GM21526 (cell line): ENCODE data around the gene CST7.
"Not testable (repeated sequence)": the region's sequence is repeated elsewhere in the genome, so short reads cannot be mapped to it uniquely, and the experiment has no call there.

Experiments used
- ATAC-seq: cut with Tn5 transposase; IDR thresholded peaks from one replicate; pipeline ENCODE4 v1.9.1; 2021; ENCODE audit warnings: moderate library complexity; ENCODE audit not compliant: unreplicated experiment, low FRiP score

The CST7 gene, protein sequence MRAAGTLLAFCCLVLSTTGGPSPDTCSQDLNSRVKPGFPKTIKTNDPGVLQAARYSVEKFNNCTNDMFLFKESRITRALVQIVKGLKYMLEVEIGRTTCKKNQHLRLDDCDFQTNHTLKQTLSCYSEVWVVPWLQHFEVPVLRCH

DNA sequence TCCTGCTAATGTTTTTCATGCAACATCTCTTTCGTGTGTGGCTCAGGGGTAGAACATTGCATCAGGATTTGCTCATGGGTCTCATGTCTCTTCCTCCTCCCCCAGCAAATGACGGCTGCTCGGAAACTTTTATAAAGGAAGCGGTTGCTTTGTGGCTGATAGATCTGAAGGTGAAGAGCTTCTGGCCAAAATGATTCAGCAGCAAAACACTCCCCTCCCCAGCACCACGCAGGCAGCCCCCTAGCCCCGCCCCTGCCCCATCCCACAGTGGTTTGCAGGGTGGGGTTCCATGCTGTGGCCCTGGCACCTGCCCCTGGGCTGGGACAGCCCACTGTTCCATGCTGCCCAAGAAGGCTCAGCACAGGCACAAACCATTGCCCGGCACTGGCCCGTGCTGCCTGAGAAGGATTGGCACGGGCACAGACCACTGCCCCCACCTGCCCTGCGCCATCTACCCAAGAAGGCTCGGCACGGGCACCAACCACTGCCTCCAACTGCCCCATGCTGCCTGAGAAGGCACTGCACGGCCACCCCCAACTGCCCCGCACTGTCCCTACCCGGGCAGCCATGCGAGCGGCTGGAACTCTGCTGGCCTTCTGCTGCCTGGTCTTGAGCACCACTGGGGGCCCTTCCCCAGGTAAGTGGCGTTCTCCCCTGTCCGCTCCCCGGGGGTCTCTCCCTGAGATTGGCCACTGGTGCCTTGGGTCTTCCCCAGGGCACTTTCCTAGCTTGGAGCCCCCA is at the start of gene CST7:
Gene CST7, plus strand, starts transcription at position 331 of the 741 bp plus-strand sequence. Its CDS starts 237 bp downstream, at position 568.
- ATAC-seq, result no peak

DNA sequence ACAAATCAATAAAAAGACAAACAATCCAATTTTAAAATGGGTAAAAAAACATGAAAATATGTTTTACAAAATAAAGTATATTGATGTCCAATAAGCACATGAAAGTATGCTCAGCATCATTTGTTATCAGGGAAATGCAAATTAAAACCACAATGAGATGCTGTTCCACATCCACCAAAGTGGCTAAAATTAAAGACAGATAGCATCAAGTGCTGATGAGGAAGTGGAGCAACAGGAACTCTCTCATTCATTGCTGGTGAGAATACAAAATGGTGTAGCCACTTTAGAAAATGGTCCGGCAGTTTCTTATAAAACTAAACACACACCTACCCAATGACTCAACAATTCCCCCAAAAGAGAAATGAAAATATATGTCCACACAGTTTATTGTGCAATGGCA is 42.3 kb upstream of the CST7 start:
- ATAC-seq, result no peak

DNA sequence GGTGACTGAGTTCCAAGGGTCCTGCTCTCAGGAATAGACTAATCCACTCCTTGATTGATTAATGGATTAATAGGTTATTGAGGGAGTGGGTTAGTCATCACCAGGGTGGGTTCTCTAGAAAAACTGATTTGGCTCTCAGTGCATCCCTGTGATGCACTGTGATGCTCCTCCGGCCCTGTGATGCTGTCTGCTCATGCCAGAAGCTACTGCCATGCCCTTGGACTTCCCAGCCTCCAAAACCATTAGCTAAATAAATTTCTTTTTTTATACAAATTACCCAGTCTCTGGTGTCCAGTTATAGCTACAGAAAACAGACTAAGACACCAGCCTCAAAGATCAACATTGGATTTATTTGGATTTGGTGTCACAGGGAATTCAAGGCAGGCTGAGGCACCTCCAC is 40.4 kb upstream of the CST7 start:
- ATAC-seq, result no peak

DNA sequence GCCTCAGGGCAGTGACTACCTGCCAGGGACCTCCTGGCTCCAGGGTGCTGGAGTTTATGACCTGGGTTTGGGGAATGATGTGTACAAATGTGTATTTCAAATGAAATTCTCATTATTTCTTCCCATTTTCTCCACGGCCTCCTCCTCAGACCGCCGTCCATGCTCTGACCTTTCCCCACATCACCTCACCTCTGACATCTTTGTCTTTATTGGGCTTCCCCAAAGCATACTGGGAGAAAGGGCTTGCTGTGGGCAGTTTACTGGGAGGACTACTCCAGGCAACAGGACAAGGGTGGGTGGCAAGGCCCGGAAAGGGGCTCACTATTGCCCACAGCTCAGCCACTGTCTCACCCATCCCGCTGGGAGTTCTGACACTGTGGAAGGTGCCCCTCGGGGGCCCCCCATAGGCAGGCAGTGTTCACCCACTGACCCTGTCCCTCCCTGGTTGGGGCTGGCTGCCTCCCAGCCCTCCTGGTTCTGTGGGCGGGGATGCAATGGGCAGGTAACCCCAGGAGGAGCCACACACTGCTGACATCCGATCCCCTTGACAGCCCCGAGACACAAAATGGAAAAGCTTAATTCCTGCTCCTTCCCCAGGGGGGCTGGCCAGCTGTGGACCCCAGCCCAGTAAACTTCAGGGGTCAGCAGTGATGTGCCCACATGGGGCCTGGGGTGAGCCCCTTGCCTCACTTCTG is 39.8 kb upstream of the CST7 start:
- no peak for ATAC-seq

DNA sequence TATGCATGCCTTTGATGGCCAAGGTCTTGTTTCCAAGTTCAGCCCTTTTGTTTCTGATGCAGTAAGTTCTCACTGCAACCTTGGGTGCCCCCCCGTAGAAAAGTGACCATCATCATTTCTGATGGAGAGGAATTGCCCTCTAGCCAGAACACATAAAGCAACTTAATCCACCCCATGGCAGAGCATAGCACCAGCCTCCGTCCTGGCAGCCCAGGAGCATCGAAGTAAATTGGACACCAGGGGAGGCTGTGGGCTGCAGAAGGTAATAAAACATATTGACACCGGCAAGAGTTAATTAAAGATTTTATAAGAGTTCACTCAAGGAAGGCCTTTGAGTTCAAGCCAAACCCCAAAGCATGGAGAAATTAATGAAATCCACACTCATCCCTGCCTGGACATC is 39.2 kb upstream of the CST7 start:
- no peak for ATAC-seq

DNA sequence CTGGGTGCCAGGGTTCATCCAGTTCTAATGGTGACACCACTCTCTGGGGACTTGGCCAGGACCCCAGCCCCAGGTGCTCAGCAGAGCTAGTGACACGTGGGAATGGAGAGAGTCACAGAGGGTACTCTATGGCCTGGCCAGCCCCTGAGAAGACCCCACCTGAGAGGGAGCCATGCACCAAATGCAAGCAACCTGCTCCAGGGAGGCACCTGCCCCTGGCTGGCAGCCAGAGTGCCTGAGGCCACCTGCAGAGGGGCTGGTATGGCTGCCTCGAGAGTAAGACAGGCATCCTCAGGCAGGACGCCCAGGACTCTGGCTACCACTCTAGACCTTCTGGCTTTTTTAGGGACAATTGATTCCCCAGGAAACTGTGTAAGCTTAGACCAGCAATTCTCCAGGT is 38.6 kb upstream of the CST7 start:
- ATAC-seq, result no peak

DNA sequence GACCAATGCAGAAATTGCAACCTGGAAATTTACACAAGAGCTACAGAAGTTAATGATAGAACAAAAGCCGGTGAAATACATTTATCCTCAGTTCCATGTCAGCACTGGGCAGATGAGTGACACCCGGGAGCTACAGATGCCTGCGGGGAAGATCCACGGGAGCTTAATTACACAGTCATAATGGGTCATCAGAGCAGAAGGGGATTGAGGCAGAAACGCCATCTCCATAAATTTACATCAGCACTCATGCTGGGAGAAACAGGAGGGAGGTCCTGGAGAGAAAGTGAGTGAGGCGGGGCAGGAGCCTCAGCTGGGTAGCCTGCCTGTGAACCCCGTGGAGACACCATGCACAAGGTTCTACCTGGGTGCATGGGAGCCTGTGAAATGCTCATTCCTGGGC is 37.6 kb upstream of the CST7 start:
- ATAC-seq, result no peak

DNA sequence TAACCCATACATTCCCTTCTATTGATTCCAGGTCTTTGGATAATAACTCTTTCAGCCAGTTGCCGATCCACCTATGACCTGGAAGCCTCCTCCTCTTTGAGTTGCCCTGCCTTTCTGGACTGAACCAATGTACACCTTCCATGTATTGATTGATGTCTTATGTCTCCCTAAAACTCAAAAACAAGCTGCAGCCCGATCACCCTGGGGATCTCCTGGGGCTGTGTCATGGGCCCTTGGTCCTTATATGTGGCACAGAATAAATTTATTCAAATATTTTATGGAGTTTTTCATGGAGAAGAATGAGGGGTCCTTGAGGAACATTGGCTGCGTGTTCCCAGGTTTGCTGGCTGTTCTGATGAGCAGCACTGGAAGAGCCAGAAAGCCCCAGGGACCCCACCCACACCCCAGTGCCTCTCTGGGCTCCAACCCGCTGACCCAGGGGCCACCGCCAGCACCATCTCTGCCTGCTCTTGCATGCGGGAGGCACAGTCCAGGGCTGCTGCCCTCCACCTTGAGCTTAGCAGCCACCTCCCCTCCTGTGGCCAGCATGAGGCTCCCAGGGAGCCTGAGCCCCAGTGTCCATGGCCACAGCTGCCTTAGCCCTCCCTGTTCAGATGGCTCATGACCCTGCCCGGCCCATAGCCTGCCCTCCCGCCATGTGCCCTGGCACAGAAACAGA is 36.5 kb upstream of the CST7 start:
- no peak for ATAC-seq

DNA sequence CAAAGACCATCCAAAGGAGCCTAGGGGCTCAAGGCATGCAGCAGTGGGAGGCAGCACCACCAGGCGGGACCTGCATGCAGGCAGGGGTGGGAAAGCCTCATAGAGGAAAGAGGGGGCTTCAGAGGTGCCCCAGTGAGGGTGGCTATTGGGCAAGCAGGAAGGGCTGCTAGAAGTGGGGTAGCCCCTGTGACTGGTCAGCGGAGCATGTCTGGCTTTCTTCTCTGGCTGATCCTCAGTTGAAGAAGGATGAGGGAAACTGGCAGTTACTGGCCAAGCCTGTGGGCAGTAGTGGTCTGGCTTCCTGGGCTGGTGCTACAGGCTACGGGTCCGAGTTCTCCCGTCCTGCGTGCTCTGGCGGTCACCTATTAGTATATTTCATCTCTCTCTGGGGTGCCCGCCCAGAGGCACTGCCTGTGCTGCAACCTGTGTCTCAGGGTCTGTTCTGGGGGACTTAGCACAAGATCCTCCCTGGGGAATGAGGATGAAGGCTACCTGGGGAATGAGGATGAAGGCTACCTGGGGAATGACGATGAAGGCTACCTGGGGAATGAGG is 35.9 kb upstream of the CST7 start:
- no peak for ATAC-seq

DNA sequence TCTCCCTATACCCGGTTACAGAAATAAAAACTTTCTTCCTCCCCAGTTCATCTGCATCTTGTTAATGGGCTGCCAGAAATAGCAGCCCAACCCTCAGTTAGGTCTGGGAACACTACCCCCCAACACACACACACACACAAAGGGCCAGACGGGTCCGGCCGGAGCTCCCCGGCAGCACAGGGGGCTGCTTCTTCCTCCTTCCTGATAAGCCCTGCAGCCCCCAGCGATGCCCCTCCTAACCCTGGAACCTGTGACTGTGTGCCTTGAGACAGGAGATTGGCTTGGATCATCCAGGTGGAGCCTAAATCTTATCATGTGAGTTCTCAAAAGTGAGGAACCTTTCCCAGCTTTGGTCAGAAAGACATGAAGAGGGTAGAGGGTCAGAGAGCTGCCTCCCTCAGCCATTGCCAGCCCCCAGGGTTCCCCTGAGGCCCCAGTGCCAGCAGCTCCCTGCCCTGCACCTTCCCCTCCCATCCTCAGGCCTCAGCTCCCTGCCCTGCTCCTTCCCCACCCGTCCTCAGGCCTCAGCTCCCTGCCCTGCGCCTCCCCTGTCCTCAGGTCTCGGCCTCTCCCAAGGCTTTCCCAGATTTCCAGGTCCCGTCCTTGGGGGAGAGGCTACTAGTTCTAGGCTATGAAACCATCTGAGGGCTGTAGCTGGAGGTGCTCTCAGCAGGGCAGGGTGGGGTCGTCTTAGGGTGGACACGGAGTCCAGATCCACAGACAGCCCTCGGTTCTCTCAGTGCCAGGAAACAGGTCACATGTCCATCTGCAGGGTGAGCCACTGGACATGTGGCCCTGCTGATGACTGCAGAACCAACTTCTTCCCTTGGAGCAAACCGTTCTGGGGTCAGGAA is 34.5 kb upstream of the CST7 start:
- ATAC-seq, result no peak

DNA sequence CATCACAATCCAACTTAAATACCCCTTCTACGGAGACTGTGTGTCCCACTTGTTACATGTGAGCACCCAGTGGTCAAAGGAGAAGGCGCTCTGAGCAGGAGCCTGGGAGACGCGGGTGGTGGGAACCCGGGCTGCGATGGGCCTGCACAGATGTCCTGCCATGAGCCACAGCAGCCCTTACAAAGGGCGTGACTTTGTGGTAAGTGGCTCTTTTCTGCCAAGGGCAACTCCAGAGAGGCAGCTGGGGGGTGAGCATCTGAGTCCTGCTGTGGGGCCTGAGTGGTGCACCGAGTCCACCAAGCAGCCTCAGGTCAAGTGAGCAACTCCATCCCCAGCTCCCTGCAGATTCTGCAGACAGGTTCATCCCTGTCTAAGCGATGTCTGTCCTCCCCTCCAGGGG is 33.6 kb upstream of the CST7 start:
- ATAC-seq, result no peak

DNA sequence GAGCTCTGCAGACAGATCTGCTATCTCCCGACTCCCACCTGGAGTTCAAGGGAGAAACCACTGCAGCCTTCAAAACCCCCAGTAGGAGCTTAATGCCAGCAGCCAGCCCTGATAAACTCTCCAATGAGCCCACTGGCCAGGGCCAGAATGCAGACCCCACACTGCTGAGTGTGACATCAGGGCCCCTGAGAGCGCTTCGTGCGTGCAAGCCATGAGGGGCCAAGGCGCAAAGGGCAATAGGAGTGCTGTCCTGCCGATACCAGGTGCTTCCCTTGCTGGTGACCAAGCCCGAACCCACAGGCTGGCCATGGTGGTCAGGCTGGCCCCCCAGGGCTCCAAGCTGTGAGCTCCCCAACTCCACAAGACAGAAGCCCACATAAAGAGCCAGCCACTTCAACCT is 33.2 kb upstream of the CST7 start:
- no peak for ATAC-seq

DNA sequence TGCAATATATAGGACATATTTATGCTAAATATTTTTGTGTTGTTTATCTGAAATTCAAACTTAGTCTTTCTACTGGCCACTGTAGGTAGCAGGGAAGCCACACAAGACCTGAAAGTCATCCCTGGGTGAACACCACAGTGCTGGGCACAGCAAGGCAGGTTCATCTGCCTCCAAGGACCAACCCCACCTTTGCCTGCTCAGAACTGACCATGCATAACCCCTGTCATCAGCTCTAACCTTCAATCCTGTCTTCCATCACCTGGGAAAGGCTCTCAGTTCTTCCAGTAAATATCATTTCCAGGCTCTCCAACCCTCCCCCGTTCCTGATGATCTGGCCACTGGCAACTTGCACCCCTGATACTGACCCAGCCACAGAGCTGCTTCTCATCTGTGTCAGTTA is 32.7 kb upstream of the CST7 start:
- no peak for ATAC-seq

DNA sequence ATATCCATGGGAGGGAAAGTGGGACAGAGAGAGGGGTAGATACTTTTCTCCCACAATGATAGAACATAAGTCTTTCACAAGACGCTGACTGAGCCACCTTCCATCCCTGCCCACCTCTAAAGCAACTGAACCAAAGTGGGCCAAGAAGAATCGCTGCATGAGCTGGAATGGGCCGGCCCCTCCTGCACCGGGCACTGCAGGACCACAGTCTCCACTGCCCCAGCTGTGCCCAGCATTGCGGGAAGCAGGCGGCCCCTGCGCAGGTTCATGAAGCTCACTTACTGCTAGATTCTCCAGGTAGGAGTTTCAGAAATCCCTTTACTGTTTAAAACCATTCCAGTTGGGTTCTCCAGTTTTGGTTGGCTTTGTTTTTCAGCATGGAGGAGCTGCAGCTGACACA is 32.0 kb upstream of the CST7 start:
- no peak for ATAC-seq

DNA sequence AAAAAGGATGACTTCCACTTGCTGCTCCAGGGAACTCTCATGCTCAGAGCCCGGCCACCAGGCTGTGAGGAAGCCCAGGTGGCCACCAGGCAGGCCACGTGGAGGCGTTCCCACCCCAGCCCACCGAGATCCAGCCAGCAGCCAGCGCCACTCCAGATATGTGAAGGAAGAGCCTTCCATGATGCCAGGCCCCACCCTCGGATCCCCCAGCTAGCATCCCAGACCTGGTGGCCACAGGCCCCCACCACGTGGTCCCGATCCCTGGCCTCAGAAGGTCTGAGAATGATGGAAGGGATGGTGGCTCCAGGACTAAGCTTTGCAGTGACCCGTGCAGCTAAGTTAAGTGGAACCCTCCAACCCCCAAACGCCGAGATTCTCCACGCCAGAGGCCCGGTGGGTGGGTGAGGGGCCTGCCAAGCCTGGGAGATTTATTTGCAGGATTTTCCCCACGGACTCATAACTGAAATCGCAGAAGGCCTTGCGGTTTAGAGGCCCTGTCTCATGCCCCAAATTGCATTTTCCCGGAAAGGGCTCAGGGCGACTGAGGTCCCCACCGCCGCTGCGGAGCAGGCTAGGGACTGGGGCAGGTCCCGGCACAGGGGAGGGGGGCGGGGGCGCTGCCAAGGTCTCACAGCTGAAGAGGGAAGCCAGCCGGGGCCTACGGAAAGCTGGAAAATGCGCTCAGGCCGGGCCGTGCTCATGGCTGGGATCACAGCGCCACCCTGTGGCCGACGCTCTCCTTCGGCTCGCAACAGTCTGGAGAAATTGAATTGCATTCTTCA is 31.1 kb upstream of the CST7 start:
- ATAC-seq, result no peak

DNA sequence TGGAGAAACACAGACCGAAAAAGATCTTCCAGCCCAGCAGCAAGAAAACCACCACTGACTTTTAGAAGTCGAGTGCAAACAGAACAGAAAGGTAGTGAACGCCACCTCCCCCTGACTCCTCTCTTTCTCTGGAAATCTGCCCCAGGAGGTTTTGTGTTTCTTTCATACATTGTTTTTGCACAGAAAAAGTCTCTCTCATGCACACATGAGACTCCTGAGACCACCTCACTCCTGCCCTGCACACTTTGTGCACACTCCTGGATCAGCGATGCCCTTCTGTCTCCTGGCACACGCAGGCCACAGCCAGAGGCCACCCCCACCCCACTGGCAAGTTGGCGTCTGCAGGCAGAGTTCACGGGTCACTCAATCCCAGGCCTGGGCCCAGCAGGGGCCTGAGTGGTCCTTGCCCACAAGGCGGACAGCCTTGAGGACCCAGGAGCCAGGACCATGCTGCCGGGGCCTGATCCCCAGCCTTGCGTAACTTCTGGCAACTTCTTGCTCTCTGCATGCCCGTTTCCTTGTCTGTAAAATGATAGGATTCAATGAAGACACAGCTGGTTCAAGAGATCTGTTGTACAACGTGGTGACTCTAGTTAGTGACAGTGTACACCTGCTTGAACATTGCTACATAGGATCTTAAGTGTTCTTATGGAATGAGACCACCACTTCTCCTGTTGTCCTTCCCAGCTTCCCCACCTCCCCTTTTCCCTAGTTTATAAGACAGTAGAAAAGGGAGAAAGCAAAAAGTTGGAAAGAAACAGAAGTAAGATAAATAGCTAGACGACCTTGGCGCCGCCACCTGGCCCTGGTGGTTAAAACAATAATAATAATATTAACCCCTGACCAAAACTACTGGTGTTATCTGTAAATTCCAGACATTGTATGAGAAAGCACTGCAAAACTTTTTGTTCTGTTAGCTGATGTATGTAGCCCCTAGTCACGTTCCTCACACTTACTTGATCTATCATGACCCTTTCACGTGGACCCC is 30.2 kb upstream of the CST7 start:
- ATAC-seq, result no peak

DNA sequence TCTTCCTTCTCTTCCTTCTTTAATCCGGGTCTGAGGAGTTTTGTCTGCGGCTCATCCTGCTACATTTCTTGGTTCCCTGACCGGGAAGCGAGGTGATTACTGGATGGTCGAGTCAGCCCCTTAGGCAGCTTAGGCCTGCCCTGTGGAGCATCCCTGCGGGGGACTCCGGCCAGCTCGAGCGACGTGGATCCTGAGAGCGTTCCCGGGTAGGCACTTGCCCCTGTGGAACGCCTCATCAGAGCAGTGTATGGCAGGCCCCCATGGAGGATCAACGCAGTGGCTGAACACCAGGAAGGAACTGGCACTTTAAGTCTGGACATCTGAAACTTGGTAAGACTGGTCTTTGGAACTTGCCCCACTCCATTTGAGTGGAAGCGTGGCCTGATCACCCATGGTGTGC is 29.4 kb upstream of the CST7 start:
- ATAC-seq, result not testable (repeated sequence)

DNA sequence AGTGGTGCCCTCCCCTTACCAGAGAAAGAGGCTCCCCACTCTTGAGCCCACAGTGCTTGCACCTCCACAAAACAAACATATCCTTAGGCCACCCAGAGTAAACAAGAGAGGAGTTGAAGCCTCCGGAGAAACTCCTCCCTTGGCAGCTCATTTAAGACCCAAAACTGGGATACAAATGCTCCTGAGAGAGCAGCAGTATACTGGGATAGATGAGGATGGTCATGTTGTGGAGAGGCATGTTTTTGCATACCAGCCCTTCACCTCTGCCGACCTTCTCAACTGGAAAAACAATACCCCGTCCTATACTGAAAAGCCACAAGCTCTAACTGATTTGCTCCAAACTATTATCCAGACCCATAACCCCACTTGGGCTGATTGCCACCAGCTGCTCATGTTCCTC is 28.4 kb upstream of the CST7 start:
- not testable (repeated sequence) for ATAC-seq
